B cell (primary cell): ENCODE data around the gene OAT. TPM values are rescaled to one million over a fixed set of nuclear protein-coding genes. Genes with fewer than 3 reads are reported as not detected.

Experiments
- ATAC-seq: fragments of 200-7000 bp; cut with Tn5 transposase; one replicate; pipeline ENCODE4 v1.10.0; 2021; ENCODE audit warnings: low read depth, mild to moderate bottlenecking, moderate number of reproducible peaks, moderate library complexity
- CTCF ChIA-PET: fragments of 350-600 bp; sonication (Branson Sonifier 250); formaldehyde crosslinking; loops from one replicate; lab custom pipeline; 2021; ENCODE audit warnings: antibody characterized with exemption, inconsistent platforms; lab: Charles Lee
- POLR2A ChIA-PET: fragments of 350-600 bp; sonication (Branson Sonifier 250); formaldehyde crosslinking; loops from one replicate; lab custom pipeline; 2021; ENCODE audit warnings: antibody characterized with exemption; lab: Charles Lee
- DNase-seq: peaks from one replicate; pipeline ENCODE4 v3.0.0; 2013
- H2AFZ ChIP-seq: 2 replicates; pipeline ENCODE4 v1.6.1; 2012; ENCODE audit warnings: mild to moderate bottlenecking, low read depth, low read length; ENCODE audit not compliant: insufficient read depth, poor library complexity, severe bottlenecking
- H3K27ac ChIP-seq, 2 donors: 1 replicate in 1 of 2; 2 replicates in 1 of 2; pipeline ENCODE4 v1.5.1; 2012 to 2013; ENCODE audit warnings: low read length in 2 of 2, mild to moderate bottlenecking in 2 of 2, moderate library complexity in 1 of 2
- H3K27me3 ChIP-seq, 4 experiments: fragments of 200-600 bp in 1 of 4; sonication (generic) in 1 of 4; replicated peaks in 1 of 4; 1 replicate in 2 of 4; 2 replicates in 2 of 4; pipeline versions ENCODE4 v1.6.1 to v1.7.0; 2013 to 2016; ENCODE audit warnings: low read length in 3 of 4, mild to moderate bottlenecking in 2 of 4, mixed read lengths in 1 of 4, moderate library complexity in 1 of 4; ENCODE audit not compliant: insufficient read depth in 4 of 4, control insufficient read depth in 3 of 4; ENCODE audit errors: control extremely low read depth in 1 of 4
- H3K36me3 ChIP-seq, 2 experiments: replicated peaks in 1 of 2; 1 replicate in 1 of 2; 2 replicates in 1 of 2; pipeline versions ENCODE4 v1.6.1 to v1.7.1; 2013; ENCODE audit warnings: low read length in 1 of 2; ENCODE audit not compliant: insufficient read depth in 2 of 2, control insufficient read depth in 1 of 2; ENCODE audit errors: control extremely low read depth in 1 of 2, extremely low read depth in 1 of 2
- H3K4me1 ChIP-seq, 2 donors: fragments of 200-600 bp in 1 of 2; sonication (generic) in 1 of 2; 1 replicate in 1 of 2; 2 replicates in 1 of 2; pipeline versions ENCODE4 v1.5.1 to v1.6.1; 2013 to 2017; ENCODE audit warnings: low read length in 2 of 2; ENCODE audit not compliant: control insufficient read depth in 2 of 2, insufficient read depth in 2 of 2
- H3K4me2 ChIP-seq: replicated peaks from 2 replicates; pipeline ENCODE3; 2012; ENCODE audit warnings: mild to moderate bottlenecking, low read depth, low read length; ENCODE audit not compliant: poor library complexity, severe bottlenecking
- H3K4me3 ChIP-seq, 5 experiments: fragments of 200-600 bp in 1 of 5; sonication (generic) in 1 of 5; 1 replicate in 3 of 5; 2 replicates in 2 of 5; pipeline versions ENCODE4 v1.5.1 to v1.7.0; 2011 to 2016; ENCODE audit warnings: low read length in 4 of 5, mild to moderate bottlenecking in 4 of 5, low read depth in 2 of 5, control low read depth in 1 of 5, moderate library complexity in 1 of 5; ENCODE audit not compliant: insufficient read depth in 1 of 5; ENCODE audit errors: control extremely low read depth in 1 of 5, extremely low read depth in 1 of 5
- H3K79me2 ChIP-seq: fragments of 200-600 bp; sonication (generic); one replicate; pipeline ENCODE4 v1.6.0; 2016; ENCODE audit warnings: low read length; ENCODE audit not compliant: control insufficient read depth, insufficient read depth
- H3K9ac ChIP-seq: fragments of 200-600 bp; sonication (generic); 2 replicates; pipeline ENCODE4 v1.6.1; 2017; ENCODE audit warnings: mild to moderate bottlenecking, low read length, moderate library complexity
- H3K9me3 ChIP-seq, 3 donors: one replicate each; pipeline versions ENCODE4 v1.6.1 to v1.7.1; 2013; ENCODE audit warnings: low read length in 2 of 3; ENCODE audit not compliant: control insufficient read depth in 2 of 3, insufficient read depth in 1 of 3; ENCODE audit errors: control extremely low read depth in 1 of 3
- H4K20me1 ChIP-seq: 2 replicates; pipeline ENCODE4 v1.6.0; 2012; ENCODE audit warnings: mild to moderate bottlenecking, low read length; ENCODE audit not compliant: insufficient read depth, control insufficient read depth, poor library complexity, severe bottlenecking
- H3K27ac Mint-ChIP-seq: one replicate; pipeline ENCODE4 v1.8.0; 2021; ENCODE audit warnings: mixed read lengths
- H3K27me3 Mint-ChIP-seq: one replicate; pipeline ENCODE4 v1.8.0; 2021; ENCODE audit warnings: mixed read lengths
- H3K4me1 Mint-ChIP-seq: one replicate; pipeline ENCODE4 v1.8.0; 2021; ENCODE audit warnings: mixed read lengths
- H3K4me3 Mint-ChIP-seq: one replicate; pipeline ENCODE4 v1.8.0; 2021; ENCODE audit warnings: mixed read lengths
- H3K9me3 Mint-ChIP-seq: one replicate; pipeline ENCODE4 v1.8.0; 2022; ENCODE audit warnings: mixed read lengths; ENCODE audit not compliant: insufficient read depth
- CTCF ChIP-seq: fragments of 200-600 bp; IDR thresholded peaks from one replicate; pipeline ENCODE4 v1.8.0; 2022; ENCODE audit warnings: antibody characterized with exemption, mild to moderate bottlenecking
- EZH2 ChIP-seq: IDR thresholded peaks from 2 replicates; pipeline ENCODE4 v1.6.1; 2012; ENCODE audit warnings: borderline replicate concordance, low read depth, mild to moderate bottlenecking, moderate library complexity, low read length; ENCODE audit not compliant: insufficient read depth, poor library complexity, severe bottlenecking
- WGBS: methylation state at CpG from one replicate; pipeline ENCODE4 v1.1.5; 2013; ENCODE audit warnings: missing lambda C conversion rate; ENCODE audit not compliant: insufficient coverage; 5-methylcytosine and 5-hydroxymethylcytosine counted together
- intact Hi-C: fragments of 100-400 bp; cut with micrococcal nuclease; formaldehyde crosslinking; loops from one replicate; pipeline ENCODE4 v1.10.0; 2022
- polyA plus RNA-seq: library from polyadenylated mRNA; depleted of rRNA; stranded (reverse); fragments of >200 nt; gene quantifications from 2 replicates; pipeline ENCODE4 v1.2.3, GENCODE V29; 2012
- total RNA-seq, 2 donors: library from RNA; stranded (reverse); fragments of 120-200 nt in 1 of 2; gene quantifications; 1 replicate in 1 of 2; 2 replicates in 1 of 2; pipeline versions ENCODE4 v1.2.3 to v1.2.4, GENCODE V29; 2013 to 2022

The OAT gene
- total and polyA plus RNA-seq, 2 donors (not counting 1 experiment from before 2014, with no cell fraction given): 13.9 to 20.1 TPM

DNA sequence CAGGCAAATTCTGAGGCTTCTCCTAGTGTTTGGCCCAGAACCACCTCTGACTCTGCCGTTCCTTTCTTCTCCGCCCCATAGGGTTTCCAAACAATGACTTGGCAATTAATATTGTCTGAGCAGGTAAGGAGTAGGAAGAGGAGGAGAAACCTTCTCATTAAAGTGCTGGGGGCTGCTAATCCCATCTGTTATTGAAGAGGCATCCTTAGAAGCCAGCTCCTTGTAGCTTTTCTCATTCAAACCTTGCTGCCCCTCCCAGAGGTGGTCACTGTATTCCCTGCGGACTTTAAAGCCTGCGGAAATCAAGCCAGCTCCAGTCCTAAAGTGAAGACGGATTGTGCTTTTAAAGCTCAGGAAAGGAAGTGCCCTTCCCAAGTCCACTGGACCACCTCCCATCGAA lies 32.6 kb upstream of the OAT start:
- Histone ChIP-seq H2AFZ (no peak overlapping the region), H3K9ac (no peak overlapping the region), H3K79me2 (no peaks in the 10 kb centered on the region), H3K4me1 (peaks cover 31 to 42% of the 10 kb centered on the region in 2 donors), H3K36me3 (no peaks in the 10 kb centered on the region), H3K4me3 (no peak overlapping the region), H3K9me3 (peaks cover 0 to 3% (median 0%) of the 10 kb centered on the region in 3 donors), H3K4me2 (no peak overlapping the region), H3K27me3 (peaks cover 0 to 84% (median 51%) of the 10 kb centered on the region in 4 experiments), H4K20me1 (no peaks in the 10 kb centered on the region), H3K27ac (no peak overlapping the region)
- H3K27me3 Mint-ChIP-seq: peaks cover 70% of the 10 kb centered on the region
- TF ChIP-seq EZH2 (no peak), CTCF (no peak)
- ChIA-PET CTCF (interaction anchor here (0.8 to 1.2 kb wide), 2 partner anchors 13 to 44 kb away, joined by 3 read pairs; no protein-coding TSS in a partner anchor), POLR2A (no interaction called here)
- peak overlapping the region; percentile 29 for H3K4me3 Mint-ChIP-seq
- 18% methylated on average over 3 of the region's 6 CpGs for WGBS
- peaks cover 28% of the 10 kb centered on the region for H3K4me1 Mint-ChIP-seq
- ATAC-seq (no peak), DNase-seq (no peak)
- H3K9me3 Mint-ChIP-seq: no peaks in the 10 kb centered on the region
- H3K27ac Mint-ChIP-seq: no peak overlapping the region
- intact Hi-C loops: no loop called here

GRCh38 chr10:124450783-124451057 lies 32.0 kb upstream of the OAT start:
- peak overlapping the region; percentile 81 for H3K4me3 Mint-ChIP-seq
- Histone ChIP-seq H3K27me3 (peaks cover 0 to 82% (median 51%) of the 10 kb centered on the region in 4 experiments), H3K79me2 (no peaks in the 10 kb centered on the region), H4K20me1 (no peaks in the 10 kb centered on the region), H3K9me3 (peaks cover 0 to 3% (median 0%) of the 10 kb centered on the region in 3 donors), H3K27ac (no peak overlapping the region), H3K4me2 (peak overlapping the region; percentile 78), H3K4me1 (peaks cover 31 to 42% of the 10 kb centered on the region in 2 donors), H3K4me3 (no peak overlapping the region), H2AFZ (peak overlapping the region; percentile 33), H3K9ac (no peak overlapping the region), H3K36me3 (no peaks in the 10 kb centered on the region)
- peaks cover 28% of the 10 kb centered on the region for H3K4me1 Mint-ChIP-seq
- H3K9me3 Mint-ChIP-seq: no peaks in the 10 kb centered on the region
- 14% methylated on average over 5 of the region's 5 CpGs for WGBS
- peaks cover 70% of the 10 kb centered on the region for H3K27me3 Mint-ChIP-seq
- ATAC-seq: no peak
- H3K27ac Mint-ChIP-seq: no peak overlapping the region
- no peak for DNase-seq
- CTCF ChIA-PET: no interaction called here
- TF ChIP-seq EZH2 (no peak), CTCF (no peak)
- POLR2A ChIA-PET: no interaction called here
- intact Hi-C loops: no loop called here
